GM18520 (cell line): ENCODE measurements around the gene UBE2C.
"Not testable (repeated sequence)": the region's sequence is repeated elsewhere in the genome, so short reads cannot be mapped to it uniquely, and the experiment has no call there.

Source experiments
- ATAC-seq: cut with Tn5 transposase; IDR thresholded peaks from one replicate; pipeline ENCODE4 v1.9.1; 2021; ENCODE audit not compliant: unreplicated experiment

Gene UBE2C

GRCh38 chr20:45797510-45797909 is 14.9 kb upstream of the UBE2C start:
- not testable (repeated sequence) for ATAC-seq

- not testable (repeated sequence) for ATAC-seq
Measured at GRCh38 chr20:45797955-45798354, 14.5 kb upstream of the UBE2C start.

GRCh38 chr20:45798935-45799642 is 13.4 kb upstream of the UBE2C start:
- no peak for ATAC-seq

DNA sequence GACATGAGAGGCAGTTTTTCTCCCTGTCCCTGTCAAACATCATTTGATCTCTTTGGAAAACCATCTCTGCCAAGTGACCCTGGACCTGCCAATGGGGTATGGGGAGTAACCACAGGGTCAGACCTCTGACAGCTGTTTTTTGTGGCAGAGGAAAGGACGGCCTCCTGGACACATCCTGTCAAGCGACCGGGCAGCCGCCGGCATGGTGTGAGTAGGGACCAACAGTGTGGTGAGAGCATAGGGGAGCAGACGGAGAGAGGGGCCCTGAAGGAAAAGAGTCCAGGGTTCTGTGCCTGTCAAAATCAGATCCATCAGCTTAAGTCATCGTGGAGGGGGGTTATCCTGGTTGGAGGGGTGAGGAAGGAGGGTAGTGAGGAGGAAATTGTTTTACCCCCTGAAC is 10.6 kb upstream of the UBE2C start:
- no peak for ATAC-seq

DNA sequence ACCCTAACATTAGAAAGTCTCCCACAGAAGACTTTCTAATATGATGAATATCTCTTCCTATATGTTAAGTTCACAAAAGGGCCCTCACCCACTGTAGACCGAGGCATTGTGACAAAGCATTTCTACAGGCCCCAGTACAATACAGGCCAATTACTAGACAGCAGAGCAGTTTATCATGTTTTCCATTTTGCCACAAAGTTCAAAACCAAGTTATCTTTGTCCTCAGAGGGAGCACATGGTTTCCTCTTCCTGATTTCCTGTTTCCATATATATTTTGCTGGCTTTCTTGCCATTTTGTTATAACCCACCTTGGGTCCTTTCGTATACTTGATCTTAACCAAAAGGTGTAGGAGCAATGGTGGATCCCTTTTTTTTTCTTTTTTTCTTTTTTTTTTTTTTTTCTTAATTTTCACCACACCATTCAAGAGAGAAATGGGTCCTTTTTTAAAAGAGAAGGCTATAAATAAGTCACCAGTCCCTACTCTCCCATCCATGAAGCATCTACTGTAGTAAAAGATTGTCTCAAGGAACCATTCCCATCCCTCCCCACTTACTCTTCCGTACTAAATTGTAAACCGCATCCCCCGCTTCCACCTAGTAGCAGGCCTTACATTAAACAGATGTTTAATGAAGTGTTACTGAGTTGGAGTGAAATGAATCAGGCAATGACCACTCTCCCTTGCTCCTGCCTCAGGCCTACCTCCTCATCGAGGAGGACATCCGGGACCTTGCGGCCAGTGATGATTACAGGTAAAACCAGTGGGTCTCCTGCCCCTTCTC is 2.1 kb upstream of the UBE2C start:
- ATAC-seq = no peak

DNA sequence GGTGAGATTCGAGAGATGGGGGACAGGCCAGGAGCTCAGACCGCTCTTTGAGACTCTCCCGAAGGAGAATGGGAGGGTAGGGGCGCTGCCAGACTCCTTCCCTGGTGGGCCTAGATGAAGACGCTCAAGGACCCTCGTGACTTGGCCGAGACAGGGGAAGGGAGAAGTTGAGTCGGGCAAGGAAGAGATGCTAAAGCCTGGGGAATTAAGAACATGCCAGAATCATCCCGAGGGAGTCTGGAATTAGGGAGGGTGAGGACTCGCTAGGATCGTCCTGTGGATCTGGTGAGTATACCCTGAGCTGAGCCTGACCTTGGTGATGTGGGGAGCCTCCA is 529 bp downstream of the UBE2C start:
- no peak for ATAC-seq

- no peak for ATAC-seq
Measured at GRCh38 chr20:45813489-45813888, 1.0 kb downstream of the UBE2C start.

- ATAC-seq = no peak
Measured at GRCh38 chr20:45814314-45814713, 1.9 kb downstream of the UBE2C start.

DNA sequence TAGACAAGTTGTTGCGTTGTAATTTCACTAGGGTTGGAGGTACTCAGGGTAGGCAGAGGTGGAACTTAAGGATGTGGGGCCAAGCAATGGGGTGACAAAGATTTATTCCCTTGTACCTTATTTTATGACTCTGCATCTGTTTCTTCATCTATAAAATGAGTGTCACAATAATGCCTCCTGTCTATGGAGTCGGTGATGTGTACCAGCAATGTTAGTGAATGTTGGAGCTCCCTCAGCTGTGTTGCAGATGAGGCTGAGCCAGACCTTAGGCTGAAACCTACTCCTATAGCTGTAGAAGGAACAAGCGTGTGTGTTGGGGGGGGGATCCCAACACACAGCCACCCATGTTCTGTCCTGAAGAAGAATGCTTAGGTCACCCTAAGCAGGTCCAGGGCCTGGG is 4.5 kb downstream of the UBE2C start:
- ATAC-seq = no peak

DNA sequence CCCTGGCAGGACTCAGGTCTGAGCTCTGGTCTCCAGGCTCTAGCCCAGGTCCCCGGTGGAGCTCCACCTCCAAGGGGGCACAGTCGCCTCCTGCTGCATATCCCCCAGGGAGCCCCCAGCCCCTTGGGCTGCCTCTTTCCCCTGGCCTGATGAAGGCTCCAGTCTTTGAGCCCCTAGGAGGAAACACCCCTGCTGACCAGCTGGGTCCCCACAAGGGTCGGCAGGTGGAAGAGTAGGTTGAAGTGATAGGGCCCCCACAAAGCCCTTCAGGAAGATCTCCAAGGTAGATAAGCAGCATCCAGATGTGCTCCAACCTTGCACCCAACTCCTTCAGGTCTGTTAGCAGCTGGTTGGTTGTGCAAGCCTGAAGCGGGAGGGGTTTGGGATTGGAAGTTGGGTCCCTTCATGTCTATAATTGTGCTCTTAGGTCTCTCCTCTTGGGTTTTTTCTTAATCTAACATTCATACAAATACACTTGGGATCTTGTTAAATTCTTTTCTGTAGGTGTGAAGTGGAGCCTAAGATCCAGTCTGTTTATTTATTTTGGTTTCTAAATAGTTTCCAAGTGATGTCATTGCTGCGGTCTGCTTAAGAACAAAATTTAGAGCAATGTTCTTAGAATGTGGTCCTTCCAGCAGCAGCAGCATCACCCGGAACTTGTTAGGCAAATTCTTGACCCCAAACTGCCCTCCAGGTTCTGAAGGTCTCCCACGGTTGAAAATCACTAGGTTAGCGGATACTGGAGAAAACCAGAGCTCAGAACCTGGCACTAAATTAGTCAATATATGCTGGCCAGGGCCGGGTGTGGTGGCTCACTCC is 5.1 kb downstream of the UBE2C start:
- no peak for ATAC-seq

GRCh38 chr20:45818239-45818638 is 5.8 kb downstream of the UBE2C start:
- ATAC-seq = no peak

DNA sequence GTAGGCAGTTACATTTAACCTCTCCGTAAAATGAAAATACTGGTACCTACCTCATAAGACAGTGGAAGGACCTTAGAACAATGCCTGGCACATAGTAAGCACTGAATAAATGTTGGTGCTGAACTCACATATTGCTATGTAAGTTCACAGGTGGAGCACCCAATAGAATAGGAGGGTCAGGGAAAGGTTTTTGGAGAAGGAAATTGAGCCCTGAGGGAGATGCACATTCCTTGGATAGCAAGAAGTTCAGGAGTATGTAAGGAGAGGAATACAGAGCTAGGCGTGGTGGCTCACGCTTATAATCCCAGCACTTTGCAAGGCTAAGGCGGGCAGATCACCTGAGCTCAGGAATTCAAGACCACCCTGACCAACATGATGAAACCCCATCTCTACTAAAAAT is 7.0 kb downstream of the UBE2C start:
- ATAC-seq = no peak

GRCh38 chr20:45821947-45822346 is 9.5 kb downstream of the UBE2C start:
- no peak for ATAC-seq

DNA sequence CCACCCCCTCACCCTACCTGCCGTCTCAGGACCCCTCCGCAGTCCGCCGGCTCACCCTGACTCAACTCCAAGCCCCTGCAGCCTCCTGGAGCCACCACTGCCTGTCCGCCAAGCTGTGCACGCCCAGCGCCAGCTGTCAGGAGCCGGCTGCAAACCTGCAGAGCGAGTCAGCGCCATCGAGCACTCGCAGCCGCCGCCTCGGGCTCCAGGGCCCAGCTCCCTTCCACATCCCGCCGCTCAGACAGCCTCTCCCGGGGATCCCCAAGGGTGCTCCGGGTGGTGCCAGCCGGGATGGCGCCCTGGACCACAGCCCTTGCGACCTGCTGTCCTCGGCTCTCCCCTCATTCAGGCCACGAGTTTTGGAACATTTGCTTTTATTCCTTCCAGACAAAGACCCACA is 10.4 kb downstream of the UBE2C start:
- no peak for ATAC-seq

GRCh38 chr20:45823949-45824835 is 11.7 kb downstream of the UBE2C start:
- ATAC-seq = no peak

DNA sequence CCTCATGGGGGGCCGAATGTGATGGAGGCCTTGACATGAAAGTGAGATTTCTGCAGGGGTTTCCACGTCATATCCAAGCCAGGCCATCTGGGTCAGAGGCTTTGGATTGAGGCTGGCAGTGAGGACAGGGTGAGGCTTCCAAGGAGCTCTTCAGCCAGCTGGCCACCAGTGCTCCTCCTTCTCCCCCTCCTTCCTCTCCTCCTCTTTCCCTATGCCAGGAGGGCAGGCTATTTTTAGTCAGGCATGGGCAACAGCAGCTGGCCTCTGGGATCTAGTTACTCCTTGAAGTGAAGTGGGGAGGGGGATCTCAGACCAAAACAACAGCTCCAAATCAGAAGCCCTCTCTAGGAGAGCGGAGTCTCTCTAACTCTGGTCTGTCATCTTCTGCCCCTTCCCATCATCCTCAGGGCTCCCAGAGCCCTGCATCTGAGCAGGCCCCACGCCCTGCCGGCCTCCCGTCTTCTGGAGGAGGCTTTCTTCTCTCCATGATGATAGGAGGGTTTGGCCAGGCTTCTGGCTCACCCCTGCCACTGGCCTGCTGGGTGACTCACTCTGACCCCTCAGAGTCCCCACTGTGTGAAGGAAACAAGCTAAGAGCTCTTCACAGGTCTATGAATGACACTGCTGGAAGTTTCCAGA is 14.1 kb downstream of the UBE2C start:
- ATAC-seq = no peak

DNA sequence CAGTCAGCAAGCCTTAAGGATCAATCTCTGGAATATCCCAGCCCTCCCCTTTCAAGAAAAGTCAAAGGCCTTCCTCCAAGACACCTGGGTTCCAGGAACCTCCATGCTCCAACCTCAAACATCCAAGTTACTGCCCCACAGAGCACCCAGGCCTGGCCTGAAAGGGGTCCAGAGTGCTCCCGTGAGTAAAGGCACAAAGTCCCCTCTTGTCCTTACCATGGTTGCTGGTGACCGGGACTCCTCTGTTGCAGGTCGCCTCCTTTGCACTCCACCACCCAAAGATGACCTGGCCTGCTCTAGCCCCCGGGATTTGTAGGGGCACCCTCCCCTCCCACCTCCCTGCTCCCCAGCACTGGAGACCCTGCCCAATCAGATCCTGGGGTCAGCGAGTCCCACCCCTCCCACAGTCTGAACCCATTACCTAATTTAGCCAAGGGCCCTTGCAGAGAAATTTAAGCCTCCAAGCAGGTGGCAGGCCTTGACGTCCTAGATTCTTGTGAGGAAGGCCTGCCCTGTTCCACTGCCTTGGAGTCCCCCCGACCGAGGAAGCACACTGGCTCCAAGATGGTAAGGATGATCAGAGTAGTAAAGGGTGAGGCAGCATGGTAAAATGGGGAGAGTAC is 14.7 kb downstream of the UBE2C start, which contains the start of gene TNNC2:
Gene TNNC2, minus strand, starts transcription at position 283 of the 623 bp plus-strand sequence. Its CDS starts 64 bp downstream, at position 219.
- no peak for ATAC-seq

GRCh38 chr20:45827712-45828111 is 15.3 kb downstream of the UBE2C start:
- ATAC-seq = no peak

DNA sequence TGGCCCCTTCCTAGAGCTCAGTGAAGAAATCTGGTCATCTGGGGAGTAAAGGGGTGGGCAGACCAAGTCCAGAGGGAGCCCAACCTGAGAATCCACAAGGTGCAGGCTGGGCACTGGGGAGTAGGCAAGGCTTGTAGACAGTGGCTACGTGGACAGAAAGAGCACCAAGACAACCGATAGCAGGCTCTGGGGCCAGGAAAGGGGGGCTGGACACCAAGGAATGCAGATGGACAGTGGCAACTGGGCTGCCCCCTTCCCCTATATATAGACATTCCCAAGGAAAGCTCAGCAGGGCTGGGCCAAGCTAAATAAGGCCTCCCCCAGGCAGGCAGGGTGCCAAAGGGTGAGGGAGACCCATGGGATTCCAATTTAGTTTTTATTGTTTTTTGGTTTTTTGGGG is 16.1 kb downstream of the UBE2C start:
- no peak for ATAC-seq

GRCh38 chr20:45829673-45830106 is 17.2 kb downstream of the UBE2C start:
- not testable (repeated sequence) for ATAC-seq
